Osteocyte (in vitro differentiated cells): ENCODE results near the gene PIK3C2G. TPM values are rescaled to one million over a fixed set of nuclear protein-coding genes. Genes with fewer than 3 reads are reported as not detected.

ENCODE experiments used
- DNase-seq: peaks from one replicate; pipeline ENCODE4 v3.0.0; 2021; ENCODE audit warnings: mixed read lengths; ENCODE audit not compliant: unreplicated experiment; ENCODE audit errors: extremely low spot score
- H3K27ac Mint-ChIP-seq: one replicate; pipeline ENCODE4 v1.8.0; 2021; ENCODE audit warnings: mild to moderate bottlenecking, mixed read lengths; ENCODE audit not compliant: unreplicated experiment
- H3K27me3 Mint-ChIP-seq: one replicate; pipeline ENCODE4 v1.8.0; 2021; ENCODE audit warnings: mixed read lengths; ENCODE audit not compliant: unreplicated experiment
- H3K36me3 Mint-ChIP-seq: one replicate; pipeline ENCODE4 v1.8.0; 2021; ENCODE audit warnings: mixed read lengths; ENCODE audit not compliant: unreplicated experiment
- H3K4me1 Mint-ChIP-seq: one replicate; pipeline ENCODE4 v1.8.0; 2021; ENCODE audit warnings: mixed read lengths; ENCODE audit not compliant: unreplicated experiment
- H3K4me3 Mint-ChIP-seq: one replicate; pipeline ENCODE4 v1.8.0; 2021; ENCODE audit warnings: mild to moderate bottlenecking, moderate library complexity, mixed read lengths; ENCODE audit not compliant: unreplicated experiment
- H3K9me3 Mint-ChIP-seq: one replicate; pipeline ENCODE4 v1.8.0; 2021; ENCODE audit warnings: mixed read lengths; ENCODE audit not compliant: unreplicated experiment
- total RNA-seq: library from RNA; stranded (reverse); gene quantifications from 2 replicates; pipeline ENCODE4 v1.2.1, GENCODE V29; 2021
- TF ChIP-seq, protein P1 (sequence below): fragments of 200-600 bp; sonication (generic); IDR thresholded peaks from 2 replicates; pipeline ENCODE4 v1.5.0; 2021; ENCODE audit warnings: antibody characterized with exemption, mild to moderate bottlenecking, moderate library complexity

The PIK3C2G gene
- total RNA-seq, 1 donor from 2014 or later = not detected

DNA sequence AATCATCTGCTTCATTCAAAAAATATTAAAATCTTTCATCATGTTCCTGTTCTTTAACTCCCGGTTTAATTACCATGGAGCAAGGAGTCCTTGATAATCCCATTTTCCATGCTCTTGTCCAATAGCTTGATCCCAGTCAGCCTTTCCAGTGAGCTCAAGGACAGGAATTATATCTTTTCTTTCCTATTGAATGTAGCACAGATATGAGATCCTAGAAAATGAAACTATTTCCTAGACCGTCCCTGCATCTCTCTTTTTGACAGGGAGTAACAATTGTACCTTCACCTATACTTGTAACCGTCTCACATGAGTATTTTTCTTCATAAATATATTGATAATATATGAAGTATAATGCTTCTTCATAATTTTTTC, 35.6 kb downstream of the PIK3C2G start:
- H3K4me3 Mint-ChIP-seq = no peak overlapping the region
- no peak for DNase-seq
- no peaks in the 10 kb centered on the region for H3K36me3 Mint-ChIP-seq
- peaks cover 9% of the 10 kb centered on the region for H3K4me1 Mint-ChIP-seq
- peaks cover 5% of the 10 kb centered on the region for H3K27me3 Mint-ChIP-seq
- TF ChIP-seq, protein P1, sequence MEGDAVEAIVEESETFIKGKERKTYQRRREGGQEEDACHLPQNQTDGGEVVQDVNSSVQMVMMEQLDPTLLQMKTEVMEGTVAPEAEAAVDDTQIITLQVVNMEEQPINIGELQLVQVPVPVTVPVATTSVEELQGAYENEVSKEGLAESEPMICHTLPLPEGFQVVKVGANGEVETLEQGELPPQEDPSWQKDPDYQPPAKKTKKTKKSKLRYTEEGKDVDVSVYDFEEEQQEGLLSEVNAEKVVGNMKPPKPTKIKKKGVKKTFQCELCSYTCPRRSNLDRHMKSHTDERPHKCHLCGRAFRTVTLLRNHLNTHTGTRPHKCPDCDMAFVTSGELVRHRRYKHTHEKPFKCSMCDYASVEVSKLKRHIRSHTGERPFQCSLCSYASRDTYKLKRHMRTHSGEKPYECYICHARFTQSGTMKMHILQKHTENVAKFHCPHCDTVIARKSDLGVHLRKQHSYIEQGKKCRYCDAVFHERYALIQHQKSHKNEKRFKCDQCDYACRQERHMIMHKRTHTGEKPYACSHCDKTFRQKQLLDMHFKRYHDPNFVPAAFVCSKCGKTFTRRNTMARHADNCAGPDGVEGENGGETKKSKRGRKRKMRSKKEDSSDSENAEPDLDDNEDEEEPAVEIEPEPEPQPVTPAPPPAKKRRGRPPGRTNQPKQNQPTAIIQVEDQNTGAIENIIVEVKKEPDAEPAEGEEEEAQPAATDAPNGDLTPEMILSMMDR = no peak
- no peak overlapping the region for H3K27ac Mint-ChIP-seq
- H3K9me3 Mint-ChIP-seq = peaks cover 13% of the 10 kb centered on the region

DNA sequence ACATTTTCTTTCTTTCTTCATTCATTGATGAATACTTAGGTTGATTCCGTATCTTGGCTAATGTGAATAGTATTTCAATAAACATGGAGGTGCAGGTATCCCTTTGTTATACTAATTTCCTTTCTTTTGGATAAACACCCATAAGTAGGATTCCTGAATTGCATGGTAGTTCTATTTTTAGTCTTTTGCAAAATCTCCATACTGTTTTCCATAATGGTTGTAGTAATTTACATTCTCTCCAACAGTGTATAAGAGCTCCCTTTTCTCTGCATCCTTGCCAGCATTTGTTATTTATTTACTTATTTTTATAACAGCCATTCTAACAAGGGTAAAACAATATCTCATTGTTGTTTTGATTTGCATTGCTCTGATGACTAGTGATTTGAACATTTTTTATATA, 36.6 kb downstream of the PIK3C2G start:
- Mint-ChIP-seq H3K27ac (no peak overlapping the region), H3K9me3 (peaks cover 13% of the 10 kb centered on the region), H3K27me3 (peaks cover 5% of the 10 kb centered on the region), H3K4me3 (no peak overlapping the region), H3K4me1 (peaks cover 9% of the 10 kb centered on the region), H3K36me3 (no peaks in the 10 kb centered on the region)
- no peak for DNase-seq
- TF ChIP-seq, protein P1 = no peak

DNA sequence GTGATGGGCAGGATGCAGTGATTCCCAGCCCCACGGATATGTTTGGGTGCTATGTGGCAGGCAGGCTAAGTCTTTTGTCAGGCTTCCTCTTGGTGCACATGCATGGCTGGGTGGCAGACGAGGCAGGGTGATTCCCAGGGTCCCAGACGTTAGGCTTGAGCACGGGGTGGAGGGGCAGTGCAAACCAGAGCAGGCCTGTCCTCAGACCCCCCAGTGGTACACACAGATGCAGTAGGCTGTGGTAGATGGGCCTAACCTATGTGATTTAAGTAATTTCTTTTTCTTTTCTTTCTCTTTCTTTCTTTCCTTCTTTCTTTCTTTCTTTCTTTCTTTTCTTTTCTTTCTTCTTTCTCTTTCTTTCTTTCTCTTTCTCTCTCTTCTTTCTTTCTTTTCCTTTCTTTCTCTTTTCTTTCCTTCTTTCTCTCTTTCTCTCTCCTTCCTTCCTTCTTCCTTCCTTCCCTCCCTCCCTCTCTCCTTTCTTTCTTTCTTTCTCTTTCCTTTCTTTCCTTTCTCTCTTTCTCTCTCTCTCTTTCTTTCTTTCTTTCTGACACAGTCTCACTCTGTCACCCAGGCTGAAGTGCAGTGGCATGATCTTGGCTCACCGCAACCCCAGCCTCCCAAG, 41.6 kb downstream of the PIK3C2G start:
- Mint-ChIP-seq H3K36me3 (no peaks in the 10 kb centered on the region), H3K9me3 (peaks cover 13% of the 10 kb centered on the region), H3K4me1 (no peaks in the 10 kb centered on the region), H3K27ac (no peak overlapping the region), H3K4me3 (no peak overlapping the region), H3K27me3 (peaks cover 5% of the 10 kb centered on the region)
- TF ChIP-seq, protein P1 = no peak
- no peak for DNase-seq

DNA sequence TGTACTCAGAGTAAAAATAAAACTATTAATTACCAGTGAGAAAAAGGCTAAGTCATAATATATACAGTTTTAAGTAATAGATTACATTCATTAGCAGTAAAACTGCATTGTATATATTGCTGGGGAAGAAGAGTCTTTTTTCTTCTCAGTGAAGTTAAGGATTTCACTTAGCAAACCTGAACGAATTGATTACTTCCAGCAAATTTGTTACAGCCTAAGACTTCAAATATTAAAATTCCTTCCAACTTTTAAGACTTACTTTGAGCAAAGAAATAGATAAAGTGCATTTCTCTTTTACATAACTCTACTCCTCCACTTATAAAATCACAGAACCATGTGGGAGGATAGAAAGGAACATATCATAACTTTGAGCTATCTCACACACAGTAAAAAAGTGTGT, 43.3 kb downstream of the PIK3C2G start:
- TF ChIP-seq, protein P1 = no peak
- no peak for DNase-seq
- no peak overlapping the region for H3K4me3 Mint-ChIP-seq
- peaks cover 13% of the 10 kb centered on the region for H3K9me3 Mint-ChIP-seq
- no peaks in the 10 kb centered on the region for H3K4me1 Mint-ChIP-seq
- no peaks in the 10 kb centered on the region for H3K36me3 Mint-ChIP-seq
- H3K27me3 Mint-ChIP-seq = no peaks in the 10 kb centered on the region
- H3K27ac Mint-ChIP-seq = no peak overlapping the region

DNA sequence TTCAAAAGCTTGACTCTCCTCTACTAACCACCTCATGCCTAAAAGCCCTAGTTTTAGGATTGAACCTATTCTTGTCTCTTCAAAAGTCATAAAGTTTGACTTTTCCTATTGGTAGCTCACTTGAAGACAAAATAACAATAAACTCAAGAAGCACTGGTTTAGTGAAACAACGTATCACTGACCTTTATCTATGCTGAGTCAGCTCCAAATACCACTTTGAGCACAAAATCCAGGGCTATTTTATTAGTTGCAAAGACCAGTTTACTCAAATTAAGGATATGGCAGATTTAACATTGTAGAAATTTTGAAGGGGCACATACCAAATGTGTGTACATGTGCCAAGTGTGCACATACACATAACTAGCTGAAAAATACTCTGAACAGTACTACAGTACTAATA, 45.0 kb downstream of the PIK3C2G start:
- no peak for DNase-seq
- Mint-ChIP-seq H3K27ac (no peak overlapping the region), H3K4me1 (no peaks in the 10 kb centered on the region), H3K9me3 (peaks cover 3% of the 10 kb centered on the region), H3K36me3 (no peaks in the 10 kb centered on the region), H3K27me3 (no peaks in the 10 kb centered on the region), H3K4me3 (no peak overlapping the region)
- TF ChIP-seq, protein P1 = no peak
